NCI-H345 treated with DMSO at 0.1 percent for 48 hours (cell line): ENCODE results near the gene PARP1.

Experiments used
- DNase-seq: peaks from one replicate; lab custom pipeline; 2025; ENCODE audit not compliant: unreplicated experiment; lab: John Stamatoyannopoulos, UW

Gene PARP1

GRCh38 chr1:226311376-226311775, 96.5 kb downstream of the PARP1 start:
- DNase-seq, result no peak
